ENCODE measurements around the gene SLC12A4. TPM values are rescaled to one million over a fixed set of nuclear protein-coding genes. Genes with fewer than 3 reads are reported as not detected.

SLC12A4 gene
- total RNA-seq, 2 experiments from 2014 or later = 37.9 to 40.0 TPM

- Mint-ChIP-seq H3K27me3 (no peaks in the 10 kb centered on the region), H3K9me3 (no peaks in the 10 kb centered on the region), H3K4me3 (no peak overlapping the region), H3K4me1 (peaks cover under 1% of the 10 kb centered on the region), H3K27ac (no peak overlapping the region), H3K36me3 (ENCODE audit: low read depth) (peaks cover 13% of the 10 kb centered on the region)
- DNase-seq = no peak
- ChIA-PET CTCF (interaction anchor here (1.2 to 1.8 kb wide), 3 partner anchors 44 to 111 kb away, joined by 3 to 14 read pairs (median 5); no protein-coding TSS in a partner anchor), POLR2A (no interaction called here)
Measured at GRCh38 chr16:67927131-67927941, 41.1 kb downstream of the SLC12A4 start.

- Mint-ChIP-seq H3K27ac (peak overlapping the region; percentile 48), H3K4me3 (no peak overlapping the region), H3K9me3 (no peaks in the 10 kb centered on the region), H3K27me3 (no peaks in the 10 kb centered on the region), H3K36me3 (ENCODE audit: low read depth) (peaks cover 6% of the 10 kb centered on the region), H3K4me1 (peaks cover 5% of the 10 kb centered on the region)
- ChIA-PET CTCF (interaction anchor here (1.2 to 2.0 kb wide), 3 partner anchors 42 to 110 kb away, joined by 3 to 10 read pairs (median 5); no protein-coding TSS in a partner anchor), POLR2A (interaction anchor here (5.2 kb wide), 1 partner anchor 9 kb away, joined by 42 read pairs; the partner anchor contains the start of gene PSMB10)
- DNase-seq = no peak
Measured at GRCh38 chr16:67926181-67926750, 42.2 kb downstream of the SLC12A4 start.

- H3K36me3 Mint-ChIP-seq (ENCODE audit: low read depth) = no peaks in the 10 kb centered on the region
- H3K4me3 Mint-ChIP-seq = no peak overlapping the region
- H3K4me1 Mint-ChIP-seq = peaks cover 5% of the 10 kb centered on the region
- H3K9me3 Mint-ChIP-seq = no peaks in the 10 kb centered on the region
- ChIA-PET POLR2A (interaction anchor here (0.8 to 5.2 kb wide), 2 partner anchors 11 to 30 kb away, joined by 3 to 42 read pairs; partner anchors contain the start of gene PSMB10), CTCF (interaction anchor here (1.1 to 2.0 kb wide), 4 partner anchors 48 to 403 kb away, joined by 3 to 10 read pairs (median 4); no protein-coding TSS in a partner anchor)
- no peaks in the 10 kb centered on the region for H3K27me3 Mint-ChIP-seq
- H3K27ac Mint-ChIP-seq = no peak overlapping the region
- no peak for DNase-seq
Measured at GRCh38 chr16:67924140-67924906, 44.1 kb downstream of the SLC12A4 start.

GRCh38 chr16:67923414-67924116, 44.9 kb downstream of the SLC12A4 start:
- POLR2A ChIA-PET = interaction anchor here (5.2 kb wide), 1 partner anchor 11 kb away, joined by 42 read pairs; the partner anchor contains the start of gene PSMB10
- no peak overlapping the region for H3K27ac Mint-ChIP-seq
- H3K36me3 Mint-ChIP-seq (ENCODE audit: low read depth) = no peaks in the 10 kb centered on the region
- CTCF ChIA-PET = interaction anchor here (1.2 to 1.9 kb wide), 3 partner anchors 40 to 403 kb away, joined by 3 to 5 read pairs (median 4); no protein-coding TSS in a partner anchor
- no peak for DNase-seq
- H3K4me3 Mint-ChIP-seq = no peak overlapping the region
- H3K4me1 Mint-ChIP-seq = peaks cover 8% of the 10 kb centered on the region
- no peaks in the 10 kb centered on the region for H3K9me3 Mint-ChIP-seq
- H3K27me3 Mint-ChIP-seq = no peaks in the 10 kb centered on the region

DNA sequence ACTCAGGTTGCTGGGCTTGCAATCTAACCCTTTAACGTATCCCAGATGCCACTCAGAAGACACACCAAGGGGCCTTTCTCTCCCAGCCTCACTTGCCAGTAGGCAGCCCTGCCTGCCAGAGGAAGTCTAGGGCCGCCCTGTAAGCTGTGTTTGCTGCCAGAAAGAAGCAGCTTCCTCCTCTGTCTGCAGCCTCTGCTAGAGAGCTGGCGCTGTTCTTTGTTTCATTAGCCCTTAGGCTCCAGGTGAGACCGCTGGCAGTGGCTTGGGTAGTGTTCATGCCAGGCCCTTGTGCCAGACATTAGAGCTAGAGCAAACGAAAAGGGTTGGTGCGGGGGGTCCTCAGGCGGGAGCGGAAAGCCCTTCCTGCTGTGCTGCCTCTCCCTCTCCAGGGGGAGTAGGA, 45.7 kb downstream of the SLC12A4 start:
- no peaks in the 10 kb centered on the region for H3K9me3 Mint-ChIP-seq
- H3K27me3 Mint-ChIP-seq = no peaks in the 10 kb centered on the region
- DNase-seq = no peak
- no peaks in the 10 kb centered on the region for H3K36me3 Mint-ChIP-seq (ENCODE audit: low read depth)
- no peak overlapping the region for H3K27ac Mint-ChIP-seq
- no peak overlapping the region for H3K4me3 Mint-ChIP-seq
- ChIA-PET CTCF (interaction anchor here (0.6 to 1.9 kb wide), 5 partner anchors 18 to 402 kb away, joined by 3 to 8 read pairs (median 3); no protein-coding TSS in a partner anchor), POLR2A (interaction anchor here (0.6 to 5.2 kb wide), 3 partner anchors 8 to 12 kb away, joined by 3 to 42 read pairs (median 4); partner anchors contain the start of gene PSMB10)
- H3K4me1 Mint-ChIP-seq = peaks cover 15% of the 10 kb centered on the region

- Mint-ChIP-seq H3K27me3 (no peaks in the 10 kb centered on the region), H3K9me3 (no peaks in the 10 kb centered on the region), H3K4me3 (no peak overlapping the region), H3K27ac (no peak overlapping the region), H3K36me3 (ENCODE audit: low read depth) (no peaks in the 10 kb centered on the region), H3K4me1 (peaks cover 20% of the 10 kb centered on the region)
- CTCF ChIA-PET = interaction anchor here (0.6 to 1.9 kb wide), 5 partner anchors 19 to 401 kb away, joined by 3 to 8 read pairs (median 3); no protein-coding TSS in a partner anchor
- POLR2A ChIA-PET = interaction anchor here (0.9 to 5.2 kb wide), 2 partner anchors 9 to 13 kb away, joined by 3 to 42 read pairs; partner anchors contain the start of gene PSMB10
- no peak for DNase-seq
Measured at GRCh38 chr16:67922221-67922620, 46.2 kb downstream of the SLC12A4 start.

GRCh38 chr16:67919622-67920221, 48.7 kb downstream of the SLC12A4 start:
- Mint-ChIP-seq H3K4me1 (peaks cover 26% of the 10 kb centered on the region), H3K36me3 (ENCODE audit: low read depth) (no peaks in the 10 kb centered on the region), H3K27ac (no peak overlapping the region), H3K9me3 (no peaks in the 10 kb centered on the region), H3K4me3 (no peak overlapping the region), H3K27me3 (no peaks in the 10 kb centered on the region)
- POLR2A ChIA-PET = interaction anchor here (1.0 to 2.9 kb wide), 2 partner anchors 16 to 27 kb away, joined by 3 to 9 read pairs; partner anchors contain the start of gene PSKH1
- no peak for DNase-seq
- CTCF ChIA-PET = interaction anchor here (0.6 to 3.2 kb wide), 2 partner anchors 104 to 176 kb away, joined by 3 to 23 read pairs; no protein-coding TSS in a partner anchor

- POLR2A ChIA-PET = interaction anchor here (2.9 to 3.2 kb wide), 2 partner anchors 18 to 25 kb away, joined by 9 to 13 read pairs; partner anchors contain the start of genes PSKH1 and PSMB10
- Mint-ChIP-seq H3K27ac (peak overlapping the region; percentile 61), H3K9me3 (no peaks in the 10 kb centered on the region), H3K4me1 (peaks cover 26% of the 10 kb centered on the region), H3K4me3 (no peak overlapping the region), H3K27me3 (no peaks in the 10 kb centered on the region), H3K36me3 (ENCODE audit: low read depth) (no peaks in the 10 kb centered on the region)
- peak; percentile 47 for DNase-seq
- CTCF ChIA-PET = interaction anchor here (1.0 to 3.2 kb wide), 4 partner anchors 11 to 102 kb away, joined by 3 to 23 read pairs (median 5); no protein-coding TSS in a partner anchor
Measured at GRCh38 chr16:67917852-67918236, 50.6 kb downstream of the SLC12A4 start.

- ChIA-PET CTCF (interaction anchor here (1.0 to 3.2 kb wide), 4 partner anchors 11 to 101 kb away, joined by 3 to 23 read pairs (median 4); no protein-coding TSS in a partner anchor), POLR2A (interaction anchor here (2.9 to 3.2 kb wide), 2 partner anchors 19 to 24 kb away, joined by 9 to 13 read pairs; partner anchors contain the start of genes PSKH1 and PSMB10)
- peaks cover 25% of the 10 kb centered on the region for H3K4me1 Mint-ChIP-seq
- H3K9me3 Mint-ChIP-seq = no peaks in the 10 kb centered on the region
- no peaks in the 10 kb centered on the region for H3K27me3 Mint-ChIP-seq
- H3K36me3 Mint-ChIP-seq (ENCODE audit: low read depth) = no peaks in the 10 kb centered on the region
- DNase-seq = no peak
- peak overlapping the region; percentile 61 for H3K27ac Mint-ChIP-seq
- H3K4me3 Mint-ChIP-seq = no peak overlapping the region
Measured at GRCh38 chr16:67917140-67917851, 51.1 kb downstream of the SLC12A4 start.

GRCh38 chr16:67915831-67916723, 52.4 kb downstream of the SLC12A4 start:
- Mint-ChIP-seq H3K27me3 (no peaks in the 10 kb centered on the region), H3K27ac (peak overlapping the region; percentile 29)
- POLR2A ChIA-PET = interaction anchor here (0.7 to 3.2 kb wide), 2 partner anchors 20 to 668 kb away, joined by 3 to 13 read pairs; partner anchors contain the start of gene PSMB10

More at GRCh38 chr16:67915831-67916723, 52.4 kb downstream of the SLC12A4 start:
- CTCF ChIA-PET = interaction anchor here (1.3 kb wide), 1 partner anchor 12 kb away, joined by 4 read pairs; no protein-coding TSS in a partner anchor
- Mint-ChIP-seq H3K4me1 (peaks cover 21% of the 10 kb centered on the region), H3K9me3 (no peaks in the 10 kb centered on the region), H3K4me3 (no peak overlapping the region), H3K36me3 (ENCODE audit: low read depth) (no peaks in the 10 kb centered on the region)
- no peak for DNase-seq

Data from activated CD4-positive, alpha-beta memory T cell treated with anti-CD3 and anti-CD28 coated beads, Interleukin-2, amount 10 ng/mL, durations not matched to agents 7 days and 5 days (primary cell).